ENCODE measurements around the gene CAMTA1.

The CAMTA1 gene

DNA sequence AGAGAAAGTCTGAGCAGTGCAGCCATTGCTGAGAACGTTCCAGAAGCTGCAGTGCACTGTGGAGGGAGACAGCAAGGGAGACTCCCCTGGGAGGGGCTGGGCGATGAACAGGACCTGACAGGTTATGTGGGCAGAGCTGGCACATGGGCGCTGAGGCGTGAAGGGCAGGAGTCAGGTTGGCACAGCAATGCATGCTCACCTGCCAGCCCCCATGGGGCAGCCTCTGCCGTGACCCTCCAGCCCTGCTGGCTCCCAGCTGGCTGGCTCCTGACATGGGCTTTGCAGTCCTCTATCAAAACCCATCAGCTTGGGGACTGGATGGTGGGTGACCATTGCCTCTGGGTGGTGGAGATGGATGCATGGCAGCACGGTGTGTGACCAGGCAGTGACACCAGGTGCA is 300.3 kb downstream of the CAMTA1 start:
- TF ChIP-seq, protein P1, sequence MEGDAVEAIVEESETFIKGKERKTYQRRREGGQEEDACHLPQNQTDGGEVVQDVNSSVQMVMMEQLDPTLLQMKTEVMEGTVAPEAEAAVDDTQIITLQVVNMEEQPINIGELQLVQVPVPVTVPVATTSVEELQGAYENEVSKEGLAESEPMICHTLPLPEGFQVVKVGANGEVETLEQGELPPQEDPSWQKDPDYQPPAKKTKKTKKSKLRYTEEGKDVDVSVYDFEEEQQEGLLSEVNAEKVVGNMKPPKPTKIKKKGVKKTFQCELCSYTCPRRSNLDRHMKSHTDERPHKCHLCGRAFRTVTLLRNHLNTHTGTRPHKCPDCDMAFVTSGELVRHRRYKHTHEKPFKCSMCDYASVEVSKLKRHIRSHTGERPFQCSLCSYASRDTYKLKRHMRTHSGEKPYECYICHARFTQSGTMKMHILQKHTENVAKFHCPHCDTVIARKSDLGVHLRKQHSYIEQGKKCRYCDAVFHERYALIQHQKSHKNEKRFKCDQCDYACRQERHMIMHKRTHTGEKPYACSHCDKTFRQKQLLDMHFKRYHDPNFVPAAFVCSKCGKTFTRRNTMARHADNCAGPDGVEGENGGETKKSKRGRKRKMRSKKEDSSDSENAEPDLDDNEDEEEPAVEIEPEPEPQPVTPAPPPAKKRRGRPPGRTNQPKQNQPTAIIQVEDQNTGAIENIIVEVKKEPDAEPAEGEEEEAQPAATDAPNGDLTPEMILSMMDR (IDR thresholded peaks at IDR 0.05; ENCODE audit: low read depth, low read length), result no peak
- no peak overlapping the region for H3K4me3 ChIP-seq (ENCODE audit: low read depth, low read length)

DNA sequence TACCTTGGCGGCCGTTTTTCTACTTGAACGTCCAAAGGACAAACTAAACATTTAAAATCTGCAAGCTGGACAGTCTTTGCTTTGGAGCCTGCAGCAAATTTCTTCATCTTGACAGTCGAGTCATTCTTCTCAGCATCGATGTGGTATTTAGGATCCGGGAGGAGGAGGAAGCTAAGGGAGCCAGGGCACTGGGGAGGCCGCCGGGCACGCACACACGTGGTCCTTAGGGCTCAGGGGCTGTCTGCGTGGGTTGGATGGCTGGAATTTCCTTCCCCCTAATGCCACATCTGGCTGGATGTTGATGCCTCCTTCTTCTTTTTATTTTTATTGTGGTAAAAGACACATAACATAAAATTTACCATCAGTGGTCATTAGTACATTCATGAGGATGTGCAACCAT is 300.9 kb downstream of the CAMTA1 start:
- TF ChIP-seq, protein P1 (IDR thresholded peaks at IDR 0.05; ENCODE audit: low read depth, low read length), result no peak
- no peak overlapping the region for H3K4me3 ChIP-seq (ENCODE audit: low read depth, low read length)

DNA sequence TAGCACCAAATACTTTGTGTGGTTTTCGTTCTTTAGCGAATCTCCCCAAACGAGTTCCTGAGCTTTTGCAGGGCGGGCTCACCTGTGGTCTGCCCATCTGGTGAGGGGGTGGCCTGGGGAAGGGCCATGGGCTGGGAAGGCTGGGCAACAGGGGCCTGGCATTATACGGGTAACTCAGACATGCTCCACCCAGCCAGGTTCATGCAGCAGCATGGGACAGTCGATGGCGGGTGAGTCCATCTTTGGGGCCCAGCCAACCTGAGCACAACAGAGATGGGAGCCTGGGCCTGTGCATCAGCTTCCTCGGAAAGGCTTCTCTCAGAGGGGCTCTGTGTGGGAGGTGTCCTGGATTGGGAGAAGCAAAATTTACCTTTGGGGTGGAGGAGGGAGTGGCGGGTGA is 302.6 kb downstream of the CAMTA1 start:
- TF ChIP-seq, protein P1 (IDR thresholded peaks at IDR 0.05; ENCODE audit: low read depth, low read length), result no peak
- no peak overlapping the region for H3K4me3 ChIP-seq (ENCODE audit: low read depth, low read length)

DNA sequence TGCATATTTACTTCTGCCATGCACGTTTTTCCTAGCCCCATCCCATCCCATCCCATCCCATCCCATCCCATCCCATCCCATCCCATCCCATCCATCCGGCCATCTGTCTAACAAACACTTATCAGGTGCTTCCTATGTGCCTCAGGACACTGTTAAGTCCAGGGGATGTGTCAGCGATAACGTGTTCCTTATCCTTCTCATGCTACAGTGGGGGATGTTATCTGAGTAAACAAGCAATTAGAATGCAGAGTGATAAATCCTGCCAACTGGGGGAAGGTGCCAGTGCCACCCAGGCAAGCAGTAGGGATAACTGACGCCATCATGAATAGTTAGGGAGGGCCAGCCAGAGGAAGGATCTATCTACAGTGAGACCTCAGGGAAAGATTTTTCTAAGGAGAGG is 304.2 kb downstream of the CAMTA1 start:
- no peak overlapping the region for H3K4me3 ChIP-seq (ENCODE audit: low read depth, low read length)
- TF ChIP-seq, protein P1 (IDR thresholded peaks at IDR 0.05; ENCODE audit: low read depth, low read length), result no peak

DNA sequence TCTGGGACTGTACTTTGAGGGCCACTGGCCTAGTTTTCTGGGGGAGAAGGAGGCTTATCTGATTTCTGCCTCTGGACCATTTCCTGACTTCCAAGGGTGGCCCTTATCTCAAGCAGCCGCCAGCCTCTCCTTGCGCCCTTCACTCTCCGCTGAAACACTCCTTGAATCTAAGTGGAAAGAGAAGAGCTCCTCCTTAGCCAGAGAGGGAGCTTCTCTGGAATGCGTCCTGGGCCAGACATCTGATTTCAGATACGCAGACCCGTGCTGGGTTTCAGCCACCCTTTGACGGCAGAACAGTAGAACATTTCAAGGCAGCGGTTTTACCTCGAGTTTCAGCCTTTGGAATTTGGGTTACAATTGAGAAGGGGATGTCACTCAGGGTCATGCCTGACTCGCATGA is 308.0 kb downstream of the CAMTA1 start:
- H3K4me3 ChIP-seq (ENCODE audit: low read depth, low read length), result no peak overlapping the region
- TF ChIP-seq, protein P1 (IDR thresholded peaks at IDR 0.05; ENCODE audit: low read depth, low read length), result no peak

DNA sequence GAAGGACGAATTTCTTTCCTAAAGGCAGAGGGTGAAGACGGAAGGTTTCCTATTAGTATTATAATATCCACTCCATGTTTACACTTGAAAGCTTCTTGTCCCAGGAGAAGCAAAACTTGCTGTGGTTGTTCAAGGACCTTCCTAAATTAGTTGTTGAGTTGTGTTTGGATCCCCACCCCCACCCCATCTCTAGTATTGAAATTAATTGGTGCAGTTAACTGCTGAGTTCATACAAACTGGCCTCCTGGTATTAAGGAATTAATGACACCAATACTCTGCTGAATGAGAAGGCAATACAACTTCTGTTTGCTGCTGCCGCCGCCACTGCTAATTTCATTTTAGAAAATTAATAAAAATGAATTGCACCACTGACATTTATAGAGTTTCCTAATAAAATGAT is 308.8 kb downstream of the CAMTA1 start:
- H3K4me3 ChIP-seq (ENCODE audit: low read depth, low read length), result no peak overlapping the region
- TF ChIP-seq, protein P1 (IDR thresholded peaks at IDR 0.05; ENCODE audit: low read depth, low read length), result no peak

DNA sequence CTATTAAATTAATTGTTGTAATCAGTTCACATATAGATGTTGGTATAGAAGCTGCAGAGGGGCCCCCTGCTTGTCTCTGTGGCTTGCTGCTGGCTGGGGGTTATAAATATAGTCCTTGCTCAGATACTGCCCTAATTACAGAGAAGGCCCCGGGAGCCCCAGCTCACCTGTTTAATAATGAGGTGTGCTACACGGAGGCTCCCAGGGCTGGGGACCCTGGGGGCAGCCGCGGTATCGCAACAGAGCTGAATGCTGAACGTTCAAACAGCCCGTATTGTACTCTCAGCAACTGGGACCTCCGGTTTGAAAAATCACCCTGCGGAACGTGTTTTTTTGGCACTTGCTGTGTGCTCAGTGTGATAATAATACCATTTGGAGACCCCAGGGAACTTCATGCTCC is 309.3 kb downstream of the CAMTA1 start:
- TF ChIP-seq, protein P1 (IDR thresholded peaks at IDR 0.05; ENCODE audit: low read depth, low read length), result no peak
- no peak overlapping the region for H3K4me3 ChIP-seq (ENCODE audit: low read depth, low read length)

All from WI38 (cell line).